ENCODE measurements around the gene GAS7. TPM values are rescaled to one million over a fixed set of nuclear protein-coding genes. Genes with fewer than 3 reads are reported as not detected.

GAS7 gene
- total and polyA plus RNA-seq, 2 of the 13 experiments (the other 11 are each of a cell fraction or from before 2014, with no cell fraction given): 1.0 to 5.2 TPM

GRCh38 chr17:9984768-9985167 lies 213.6 kb downstream of the GAS7 start:
- Histone ChIP-seq H3K79me2 (ENCODE audit: insufficient read depth, low read length) (no peaks in the 10 kb centered on the region), H4K20me1 (ENCODE audit: insufficient read depth, low read length) (no peaks in the 10 kb centered on the region), H2AFZ (ENCODE audit: low read length) (no peak overlapping the region), H3K4me3 (replicated peaks in 1 of 3; ENCODE audit: insufficient read depth in 1 of 3, low read depth in 2 of 3, low read length in 3 of 3) (no peak overlapping the region), H3K27ac (ENCODE audit: extremely low read length, insufficient read depth, low read length) (no peak overlapping the region), H3K4me1 (ENCODE audit: insufficient read depth, low read length) (no peaks in the 10 kb centered on the region), H3K27me3 (ENCODE audit: control insufficient read depth in 1 of 2, insufficient read depth in 2 of 2, low read length in 2 of 2) (no peaks in the 10 kb centered on the region; a peak in 2 of 5 replicates), H3K4me2 (ENCODE audit: low read depth, low read length) (no peak overlapping the region), H3K9me3 (ENCODE audit: low read length) (no peaks in the 10 kb centered on the region), H3K36me3 (replicated peaks in 1 of 2; ENCODE audit: control insufficient read depth in 1 of 2, insufficient read depth in 2 of 2, low read length in 2 of 2) (no peaks in the 10 kb centered on the region), H3K9ac (ENCODE audit: insufficient read depth, low read depth, low read length) (no peak overlapping the region)
- ATAC-seq (no peak), FAIRE-seq (no peak), DNase-seq (ENCODE audit: low spot score) (no peak)
- in situ Hi-C loops (cut with HindIII; ENCODE audit: extremely low pct_ligation_motif_present, low pct_unique_long_range_greater_than_20kb): no loop called here
- intact Hi-C loops (cut with micrococcal nuclease; ENCODE audit: unreplicated experiment): no loop called here
- CTCF ChIA-PET (ENCODE audit: low intra/inter-chr PET ratio, low total read pairs): no interaction called here
- no TSS peak for BruUV-seq (replicated peaks)
- POLR2A ChIA-PET: no interaction called here
- 25% methylated on average over 4 of the region's 9 CpGs for WGBS (ENCODE audit: low lambda C conversion rate)
- no peak for TF ChIP-seq PCBP1 (IDR thresholded peaks at IDR 0.05; ENCODE audit: borderline replicate concordance, low read depth, low read length)
- TF ChIP-seq SIN3A (IDR thresholded peaks at IDR 0.05; ENCODE audit: borderline replicate concordance, low read depth, low read length): no peak
- TF ChIP-seq ZNF10 (CRISPR knock-in tag; IDR thresholded peaks at IDR 0.05; ENCODE audit: borderline replicate concordance, low read depth): no peak
- no peak for TF ChIP-seq CENPT (CRISPR knock-in tag; IDR thresholded peaks at IDR 0.05; ENCODE audit: low read depth)
- TF ChIP-seq ZNF383 (CRISPR knock-in tag; IDR thresholded peaks at IDR 0.05; ENCODE audit: borderline replicate concordance): no peak
- TF ChIP-seq, protein P1, sequence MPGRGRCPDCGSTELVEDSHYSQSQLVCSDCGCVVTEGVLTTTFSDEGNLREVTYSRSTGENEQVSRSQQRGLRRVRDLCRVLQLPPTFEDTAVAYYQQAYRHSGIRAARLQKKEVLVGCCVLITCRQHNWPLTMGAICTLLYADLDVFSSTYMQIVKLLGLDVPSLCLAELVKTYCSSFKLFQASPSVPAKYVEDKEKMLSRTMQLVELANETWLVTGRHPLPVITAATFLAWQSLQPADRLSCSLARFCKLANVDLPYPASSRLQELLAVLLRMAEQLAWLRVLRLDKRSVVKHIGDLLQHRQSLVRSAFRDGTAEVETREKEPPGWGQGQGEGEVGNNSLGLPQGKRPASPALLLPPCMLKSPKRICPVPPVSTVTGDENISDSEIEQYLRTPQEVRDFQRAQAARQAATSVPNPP (CRISPR knock-in tag; IDR thresholded peaks at IDR 0.05): no peak
- no peak for TF ChIP-seq GMEB1 (CRISPR knock-in tag; IDR thresholded peaks at IDR 0.05; ENCODE audit: borderline replicate concordance)
- TF ChIP-seq PCBP2 (optimal IDR thresholded peaks at IDR 0.05; ENCODE audit: low read depth, low read length, poor library complexity, severe bottlenecking): no peak
- no peak for TF ChIP-seq ZIK1 (CRISPR knock-in tag; IDR thresholded peaks at IDR 0.05; ENCODE audit: borderline replicate concordance, low read depth)
- TF ChIP-seq, protein P2, sequence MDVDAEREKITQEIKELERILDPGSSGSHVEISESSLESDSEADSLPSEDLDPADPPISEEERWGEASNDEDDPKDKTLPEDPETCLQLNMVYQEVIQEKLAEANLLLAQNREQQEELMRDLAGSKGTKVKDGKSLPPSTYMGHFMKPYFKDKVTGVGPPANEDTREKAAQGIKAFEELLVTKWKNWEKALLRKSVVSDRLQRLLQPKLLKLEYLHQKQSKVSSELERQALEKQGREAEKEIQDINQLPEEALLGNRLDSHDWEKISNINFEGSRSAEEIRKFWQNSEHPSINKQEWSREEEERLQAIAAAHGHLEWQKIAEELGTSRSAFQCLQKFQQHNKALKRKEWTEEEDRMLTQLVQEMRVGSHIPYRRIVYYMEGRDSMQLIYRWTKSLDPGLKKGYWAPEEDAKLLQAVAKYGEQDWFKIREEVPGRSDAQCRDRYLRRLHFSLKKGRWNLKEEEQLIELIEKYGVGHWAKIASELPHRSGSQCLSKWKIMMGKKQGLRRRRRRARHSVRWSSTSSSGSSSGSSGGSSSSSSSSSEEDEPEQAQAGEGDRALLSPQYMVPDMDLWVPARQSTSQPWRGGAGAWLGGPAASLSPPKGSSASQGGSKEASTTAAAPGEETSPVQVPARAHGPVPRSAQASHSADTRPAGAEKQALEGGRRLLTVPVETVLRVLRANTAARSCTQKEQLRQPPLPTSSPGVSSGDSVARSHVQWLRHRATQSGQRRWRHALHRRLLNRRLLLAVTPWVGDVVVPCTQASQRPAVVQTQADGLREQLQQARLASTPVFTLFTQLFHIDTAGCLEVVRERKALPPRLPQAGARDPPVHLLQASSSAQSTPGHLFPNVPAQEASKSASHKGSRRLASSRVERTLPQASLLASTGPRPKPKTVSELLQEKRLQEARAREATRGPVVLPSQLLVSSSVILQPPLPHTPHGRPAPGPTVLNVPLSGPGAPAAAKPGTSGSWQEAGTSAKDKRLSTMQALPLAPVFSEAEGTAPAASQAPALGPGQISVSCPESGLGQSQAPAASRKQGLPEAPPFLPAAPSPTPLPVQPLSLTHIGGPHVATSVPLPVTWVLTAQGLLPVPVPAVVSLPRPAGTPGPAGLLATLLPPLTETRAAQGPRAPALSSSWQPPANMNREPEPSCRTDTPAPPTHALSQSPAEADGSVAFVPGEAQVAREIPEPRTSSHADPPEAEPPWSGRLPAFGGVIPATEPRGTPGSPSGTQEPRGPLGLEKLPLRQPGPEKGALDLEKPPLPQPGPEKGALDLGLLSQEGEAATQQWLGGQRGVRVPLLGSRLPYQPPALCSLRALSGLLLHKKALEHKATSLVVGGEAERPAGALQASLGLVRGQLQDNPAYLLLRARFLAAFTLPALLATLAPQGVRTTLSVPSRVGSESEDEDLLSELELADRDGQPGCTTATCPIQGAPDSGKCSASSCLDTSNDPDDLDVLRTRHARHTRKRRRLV (CRISPR knock-in tag; IDR thresholded peaks at IDR 0.05): no peak
- TF ChIP-seq RBFOX2 (IDR thresholded peaks at IDR 0.05; ENCODE audit: low read depth, low read length): no peak
- no peak for TF ChIP-seq IRF2 (CRISPR knock-in tag; IDR thresholded peaks at IDR 0.05)
- no peak for TF ChIP-seq KAT2B (IDR thresholded peaks at IDR 0.05; ENCODE audit: borderline replicate concordance, low read depth, low read length)
- no peak for TF ChIP-seq EP300 (IDR thresholded peaks at IDR 0.05; ENCODE audit: low read depth in 2 of 2, low read length in 2 of 2)
- no peak for TF ChIP-seq EP300 (CRISPR knock-in tag; IDR thresholded peaks at IDR 0.05; ENCODE audit: borderline replicate concordance)
